Fibroblast of lung (primary cell): ENCODE results near the gene OR2J2.

Experiments used
- CTCF ChIP-seq, 2 donors: IDR thresholded peaks in 1 of 2; conservative IDR thresholded peaks in 1 of 2; 1 replicate in 1 of 2; 2 replicates in 1 of 2; pipeline ENCODE4 v1.5.1; 2011 to 2012; ENCODE audit warnings: low read length in 2 of 2, control low read depth in 1 of 2, inconsistent platforms in 1 of 2, low read depth in 1 of 2, mild to moderate bottlenecking in 1 of 2
- EZH2 ChIP-seq: IDR thresholded peaks from 2 replicates; pipeline ENCODE4 v1.5.1; 2012; ENCODE audit warnings: low read length, control low read depth, mild to moderate bottlenecking; ENCODE audit errors: missing control alignments

- TF ChIP-seq CTCF (conservative IDR thresholded peaks at IDR 0.05 in 1 of 2, IDR thresholded peaks at IDR 0.05 in 1 of 2; ENCODE audit: low read depth in 1 of 2, low read length in 2 of 2) = no peak
- no peak for TF ChIP-seq EZH2
Measured at GRCh38 chr6:29130644-29131043, 40.1 kb upstream of the OR2J2 start.
